Tracheal epithelial cell (primary cell): ENCODE data around the gene PTH. TPM values are rescaled to one million over a fixed set of nuclear protein-coding genes. Genes with fewer than 3 reads are reported as not detected.

ENCODE experiments used
- total RNA-seq: library from RNA; depleted of rRNA; stranded (reverse); fragments of >200 nt; gene quantifications from 2 replicates; pipeline ENCODE4 v1.2.1, GENCODE V29; 2014

The PTH gene
- not detected in 2 replicates for total RNA-seq

DNA sequence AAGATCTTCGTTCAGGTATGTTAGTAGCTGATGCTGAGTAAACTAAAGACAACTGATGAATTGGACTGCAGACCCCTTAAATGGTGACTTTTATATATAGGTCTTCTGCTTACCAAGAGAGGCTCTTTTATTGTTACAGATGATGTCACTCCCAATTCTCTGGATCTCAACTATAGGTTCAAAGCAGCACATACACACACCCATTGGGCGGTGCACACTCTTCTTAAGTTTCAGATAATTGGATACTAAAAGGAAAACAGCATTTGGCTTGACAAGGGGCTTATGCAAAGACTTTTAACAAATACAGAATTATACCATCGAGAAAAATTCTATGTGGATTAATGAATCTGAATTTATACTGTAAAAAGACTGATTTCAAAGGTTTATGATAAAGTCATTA, at the start of gene PTH:
Gene PTH, minus strand, starts transcription at position 69 of the 400 bp plus-strand sequence. CDS start 3,142 bp downstream, outside the sequence.

DNA sequence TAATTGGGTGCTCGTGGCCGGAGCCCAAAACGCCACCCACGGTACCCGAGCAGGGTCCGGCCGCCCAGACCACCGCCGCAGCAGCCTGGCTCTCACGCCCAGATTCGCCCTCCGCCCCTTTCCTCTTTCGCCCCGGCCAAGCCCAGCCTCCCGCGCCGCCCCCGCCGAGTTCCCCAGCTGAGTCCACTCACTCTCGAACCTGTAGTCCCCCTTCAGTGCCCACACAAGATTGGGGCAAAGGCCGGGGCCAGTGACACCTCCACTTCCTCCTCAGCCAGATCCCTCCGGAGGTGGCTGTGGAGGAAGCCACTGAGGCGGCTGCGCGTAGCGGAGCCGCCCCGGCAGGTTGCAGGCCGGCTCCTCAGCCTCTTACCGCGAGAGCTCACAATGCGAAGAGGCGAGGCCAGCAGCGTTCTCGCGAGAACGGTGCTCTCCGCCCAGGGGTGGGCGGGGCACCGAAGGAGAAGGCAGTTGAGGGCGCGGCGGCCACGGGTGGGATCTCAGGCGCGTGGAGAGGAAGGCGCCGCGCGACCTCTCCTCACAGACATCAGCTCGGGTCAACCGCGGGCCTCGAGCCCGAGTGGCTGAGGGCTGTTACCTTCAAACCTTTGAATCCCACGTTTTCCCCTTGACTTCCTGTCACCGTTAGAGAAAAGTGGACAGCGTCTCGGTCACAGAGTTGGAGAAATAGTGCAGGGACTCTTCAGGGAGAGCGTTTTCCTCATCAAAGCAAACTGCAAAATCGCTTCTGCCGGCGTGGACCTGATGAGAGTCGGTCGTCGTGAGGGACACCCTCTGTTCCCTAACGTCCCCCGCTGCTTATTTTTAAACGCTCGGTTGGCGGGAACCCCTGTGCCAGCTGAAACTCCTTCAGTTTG, 32.7 kb downstream of the PTH start, which contains the start of gene BTBD10:
Gene BTBD10, minus strand, starts transcription at position 322 of the 878 bp plus-strand sequence. CDS start 18,098 bp downstream, outside the sequence.

Other genes starting within 250 kb of the PTH start
- gene BMAL1, start 218.2 kb downstream of the PTH start, total RNA-seq, result 14.2 and 20.2 TPM in 2 replicates
- 107 and 130 TPM in 2 replicates for gene BTBD10, start 32.8 kb downstream of the PTH start, total RNA-seq
- 41.7 and 87.6 TPM in 2 replicates for gene FAR1, start 172.7 kb upstream of the PTH start, total RNA-seq